ENCODE results near the gene MPV17L2. TPM values are rescaled to one million over a fixed set of nuclear protein-coding genes. Genes with fewer than 3 reads are reported as not detected.

The MPV17L2 gene
- total and polyA plus RNA-seq, 2 donors from 2014 or later, result 11.5 to 31.1 TPM

GRCh38 chr19:18229474-18229873 lies 36.5 kb downstream of the MPV17L2 start:
- no peak for FAIRE-seq
- peaks cover 0 to 13% (median 0%) of the 10 kb centered on the region in 3 donors for H3K4me1 ChIP-seq (ENCODE audit: control insufficient read depth in 2 of 3, insufficient read depth in 2 of 3, low read depth in 1 of 3, low read length in 3 of 3)
- H3K4me3 ChIP-seq (ENCODE audit: low read length in 3 of 3), result no peak overlapping the region
- no peak for DNase-seq
- no peak overlapping the region for H3K27ac ChIP-seq (ENCODE audit: low read depth in 2 of 2, low read length in 2 of 2)
- no peak overlapping the region for H3K9ac ChIP-seq (ENCODE audit: low read length in 3 of 3)
- peaks cover 7% of the 10 kb centered on the region for H3K27me3 ChIP-seq (ENCODE audit: control insufficient read depth, insufficient read depth, low read length)
- intact Hi-C loops (cut with DNase I), result no loop called here
- H3K9me3 ChIP-seq (ENCODE audit: control insufficient read depth in 2 of 3, insufficient read depth in 1 of 3, low read length in 3 of 3), result peaks cover 0 to 3% (median 0%) of the 10 kb centered on the region in 3 donors
- TF ChIP-seq CTCF (IDR thresholded peaks at IDR 0.05; ENCODE audit: borderline replicate concordance, extremely low read depth, insufficient read depth), result peak; percentile 22
- no peaks in the 10 kb centered on the region for H3K36me3 ChIP-seq (ENCODE audit: control insufficient read depth in 2 of 3, insufficient read depth in 3 of 3, low read length in 3 of 3)

- peaks cover 0 to 3% (median 0%) of the 10 kb centered on the region in 3 donors for H3K9me3 ChIP-seq (ENCODE audit: control insufficient read depth in 2 of 3, insufficient read depth in 1 of 3, low read length in 3 of 3)
- TF ChIP-seq CTCF (IDR thresholded peaks at IDR 0.05; ENCODE audit: borderline replicate concordance, extremely low read depth, insufficient read depth), result no peak
- peaks cover 0 to 10% (median 0%) of the 10 kb centered on the region in 3 donors for H3K4me1 ChIP-seq (ENCODE audit: control insufficient read depth in 2 of 3, insufficient read depth in 2 of 3, low read depth in 1 of 3, low read length in 3 of 3)
- H3K36me3 ChIP-seq (ENCODE audit: control insufficient read depth in 2 of 3, insufficient read depth in 3 of 3, low read length in 3 of 3), result no peaks in the 10 kb centered on the region
- intact Hi-C loops (cut with DNase I), result no loop called here
- peaks cover 7% of the 10 kb centered on the region for H3K27me3 ChIP-seq (ENCODE audit: control insufficient read depth, insufficient read depth, low read length)
- no peak overlapping the region for H3K4me3 ChIP-seq (ENCODE audit: low read length in 3 of 3)
- no peak for FAIRE-seq
- H3K9ac ChIP-seq (ENCODE audit: low read length in 3 of 3), result no peak overlapping the region
- DNase-seq, result no peak
- no peak overlapping the region for H3K27ac ChIP-seq (ENCODE audit: low read depth in 2 of 2, low read length in 2 of 2)
Measured at GRCh38 chr19:18229915-18230314, 36.9 kb downstream of the MPV17L2 start.

- no peak for FAIRE-seq
- Histone ChIP-seq H3K27ac (ENCODE audit: low read depth in 2 of 2, low read length in 2 of 2) (no peak overlapping the region), H3K9ac (ENCODE audit: low read length in 3 of 3) (no peak overlapping the region), H3K4me3 (ENCODE audit: low read length in 3 of 3) (no peak overlapping the region), H3K4me1 (ENCODE audit: control insufficient read depth in 2 of 3, insufficient read depth in 2 of 3, low read depth in 1 of 3, low read length in 3 of 3) (peaks cover 0 to 2% (median 0%) of the 10 kb centered on the region in 3 donors), H3K9me3 (ENCODE audit: control insufficient read depth in 2 of 3, insufficient read depth in 1 of 3, low read length in 3 of 3) (peaks cover 0 to 3% (median 0%) of the 10 kb centered on the region in 3 donors), H3K36me3 (ENCODE audit: control insufficient read depth in 2 of 3, insufficient read depth in 3 of 3, low read length in 3 of 3) (no peaks in the 10 kb centered on the region), H3K27me3 (ENCODE audit: control insufficient read depth, insufficient read depth, low read length) (peaks cover 2% of the 10 kb centered on the region)
- intact Hi-C loops (cut with DNase I), result no loop called here
- TF ChIP-seq CTCF (IDR thresholded peaks at IDR 0.05; ENCODE audit: borderline replicate concordance, extremely low read depth, insufficient read depth), result no peak
- DNase-seq, result no peak
Measured at GRCh38 chr19:18230941-18231734, 38.1 kb downstream of the MPV17L2 start.
